ENCODE measurements around the gene PPM1D. TPM values are rescaled to one million over a fixed set of nuclear protein-coding genes. Genes with fewer than 3 reads are reported as not detected.

PPM1D gene
- total and polyA plus RNA-seq, 2 of the 13 experiments (the other 11 are each of a cell fraction or from before 2014, with no cell fraction given) = 8.0 to 26.2 TPM

DNA sequence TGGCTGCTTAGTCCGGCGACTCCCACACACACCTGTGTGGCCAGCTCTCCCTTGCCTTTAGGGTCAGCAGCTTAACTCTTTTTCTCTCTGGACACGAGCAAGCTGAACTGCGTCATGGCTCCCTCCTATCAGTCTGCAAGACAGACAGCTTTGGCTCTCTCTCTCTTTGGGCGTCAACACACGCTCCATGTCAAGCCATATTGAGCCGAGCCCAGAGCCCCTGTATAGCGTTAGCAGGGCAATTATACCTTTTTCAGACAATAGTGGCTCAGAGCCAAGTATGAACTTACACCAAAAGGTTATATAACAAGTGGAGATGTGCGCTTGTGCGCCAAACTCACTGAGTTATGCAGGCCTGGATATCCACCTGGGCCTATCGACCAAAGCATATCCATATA lies 39.1 kb upstream of the PPM1D start (continued):
- TF ChIP-seq HOXA3 (CRISPR knock-in tag; IDR thresholded peaks at IDR 0.05) (peak; percentile 20; the same call in 1 of the 2 replicates), ZSCAN22 (CRISPR knock-in tag; IDR thresholded peaks at IDR 0.05) (no peak), SOX6 (IDR thresholded peaks at IDR 0.05) (no peak), SOX6 (CRISPR knock-in tag; IDR thresholded peaks at IDR 0.05) (peak; percentile 61; the same call in 1 of the 2 replicates), ZNF574 (CRISPR knock-in tag; IDR thresholded peaks at IDR 0.05) (peak; percentile 39; the same call in 1 of the 2 replicates), ZNF644 (CRISPR knock-in tag; IDR thresholded peaks at IDR 0.05; ENCODE audit: low read depth) (peak; percentile 46; the same call in 1 of the 2 replicates), JARID2 (CRISPR knock-in tag; IDR thresholded peaks at IDR 0.05; ENCODE audit: insufficient replicate concordance) (no peak), ZFY (CRISPR knock-in tag; IDR thresholded peaks at IDR 0.05) (peak; percentile 57), SOX5 (CRISPR knock-in tag; IDR thresholded peaks at IDR 0.05; ENCODE audit: borderline replicate concordance) (peak; percentile 70), SOX13 (IDR thresholded peaks at IDR 0.05) (no peak), SOX13 (CRISPR knock-in tag; conservative IDR thresholded peaks at IDR 0.05 in 1 of 2, IDR thresholded peaks at IDR 0.05 in 1 of 2) (peak in 1 of 2 experiments; percentile 70; a peak in 2 of 4 replicates), ZNF550 (CRISPR knock-in tag; IDR thresholded peaks at IDR 0.05; ENCODE audit: borderline replicate concordance) (no peak), BRD4 (CRISPR knock-in tag; IDR thresholded peaks at IDR 0.05) (peak; percentile 29; the same call in 1 of the 2 replicates), PITX1 (CRISPR knock-in tag; IDR thresholded peaks at IDR 0.05) (0 out of 2 replicates have a peak, but pooled peaks have one; percentile 16), ZNF781 (CRISPR knock-in tag; IDR thresholded peaks at IDR 0.05; ENCODE audit: borderline replicate concordance, not compliant biosample characterization) (peak; percentile 56), CBX2 (IDR thresholded peaks at IDR 0.05; ENCODE audit: low read depth, low read length) (no peak), CBX2 (CRISPR knock-in tag; IDR thresholded peaks at IDR 0.05; ENCODE audit: low read depth) (no peak), ZMYM4 (CRISPR knock-in tag; IDR thresholded peaks at IDR 0.05) (0 out of 2 replicates have a peak, but pooled peaks have one; percentile 1), ZNF232 (CRISPR knock-in tag; IDR thresholded peaks at IDR 0.05; ENCODE audit: borderline replicate concordance) (0 out of 2 replicates have a peak, but pooled peaks have one; percentile 56), GLMP (CRISPR knock-in tag; IDR thresholded peaks at IDR 0.05; ENCODE audit: borderline replicate concordance) (no peak), YEATS4 (CRISPR knock-in tag; IDR thresholded peaks at IDR 0.05; ENCODE audit: borderline replicate concordance) (peak; percentile 79; the same call in 1 of the 2 replicates), YY1 (IDR thresholded peaks at IDR 0.05; ENCODE audit: insufficient read depth, insufficient replicate concordance, low read depth, low read length) (peak; percentile 43), ZKSCAN5 (CRISPR knock-in tag; IDR thresholded peaks at IDR 0.05) (0 out of 2 replicates have a peak, but pooled peaks have one; percentile 8), RFXAP (CRISPR knock-in tag; IDR thresholded peaks at IDR 0.05; ENCODE audit: borderline replicate concordance) (no peak; the same call in 1 of the 2 replicates), HMG20B (CRISPR knock-in tag; conservative IDR thresholded peaks at IDR 0.05) (0 out of 2 replicates have a peak, but pooled peaks have one; percentile 14), MYC (CRISPR knock-in tag; IDR thresholded peaks at IDR 0.05; ENCODE audit: borderline replicate concordance) (0 out of 2 replicates have a peak, but pooled peaks have one; percentile 30)
- TF ChIP-seq, protein P1, sequence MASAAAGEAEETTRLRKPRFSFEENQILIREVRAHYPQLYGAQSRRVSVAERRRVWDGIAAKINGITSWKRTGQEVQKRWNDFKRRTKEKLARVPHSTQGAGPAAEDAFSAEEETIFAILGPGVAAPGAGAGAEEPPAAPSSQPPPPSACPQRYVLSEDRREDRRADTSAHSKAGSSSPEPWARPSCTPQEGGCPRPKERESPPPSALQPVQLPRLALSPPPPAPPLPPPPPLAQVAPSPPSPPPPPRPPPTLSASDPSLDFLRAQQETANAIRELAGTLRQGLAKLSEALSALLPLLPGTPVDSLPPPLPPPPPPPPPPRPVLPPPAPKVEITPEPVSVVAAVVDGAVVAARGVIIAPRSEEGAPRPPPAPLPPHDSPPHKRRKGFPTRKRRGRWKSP (CRISPR knock-in tag; IDR thresholded peaks at IDR 0.05) = peak; percentile 87; the same call in 1 of the 2 replicates

All from HepG2 (cell line).